Stimulated activated CD4-positive, alpha-beta T cell treated with anti-CD3 and anti-CD28 coated beads, Interleukin-2, amount 100 ng/mL, for 4 hours (primary cell): Measurements from ENCODE around the gene THPO.

Experiments used
- DNase-seq: peaks from one replicate; pipeline ENCODE4 v3.0.0-alpha.2; 2020; ENCODE audit warnings: low read depth

THPO gene

GRCh38 chr3:184377882-184378445 lies at the start of gene THPO:
Gene THPO, minus strand, starts transcription at chr3:184378207. Its CDS starts 1,948 bp downstream, at chr3:184376259.
- DNase-seq, result no peak

GRCh38 chr3:184426691-184427141 lies 48.7 kb upstream of the THPO start:
- DNase-seq, result no peak

GRCh38 chr3:184423561-184423960 lies 45.6 kb upstream of the THPO start:
- DNase-seq, result no peak

GRCh38 chr3:184419171-184419570 lies 41.2 kb upstream of the THPO start:
- no peak for DNase-seq

- peak; percentile 61 for DNase-seq
Observed at GRCh38 chr3:184417619-184418327, 39.8 kb upstream of the THPO start.

GRCh38 chr3:184415203-184415490 lies 37.1 kb upstream of the THPO start:
- no peak for DNase-seq

GRCh38 chr3:184414418-184415202 lies 36.6 kb upstream of the THPO start:
- no peak for DNase-seq

GRCh38 chr3:184409946-184410500 lies 32.0 kb upstream of the THPO start:
- no peak for DNase-seq

GRCh38 chr3:184409331-184409926 lies 31.4 kb upstream of the THPO start:
- no peak for DNase-seq

GRCh38 chr3:184405075-184406030 lies 27.3 kb upstream of the THPO start:
- DNase-seq, result no peak

GRCh38 chr3:184399410-184399809 lies 21.4 kb upstream of the THPO start:
- no peak for DNase-seq

GRCh38 chr3:184395320-184395660 lies 17.3 kb upstream of the THPO start:
- no peak for DNase-seq

- DNase-seq, result no peak
Observed at GRCh38 chr3:184391266-184391665, 13.3 kb upstream of the THPO start.

GRCh38 chr3:184389935-184390528 lies 12.0 kb upstream of the THPO start:
- DNase-seq, result no peak

GRCh38 chr3:184389384-184389783 lies 11.4 kb upstream of the THPO start:
- DNase-seq, result no peak

GRCh38 chr3:184388936-184389230 lies 10.9 kb upstream of the THPO start:
- no peak for DNase-seq

- no peak for DNase-seq
Observed at GRCh38 chr3:184388164-184388935, 10.3 kb upstream of the THPO start.

- DNase-seq, result no peak
Observed at GRCh38 chr3:184387174-184387714, 9.2 kb upstream of the THPO start.

- no peak for DNase-seq
Observed at GRCh38 chr3:184386047-184386806, 8.2 kb upstream of the THPO start.
